H4 (cell line): ENCODE measurements around the gene FAM120C. TPM values are rescaled to one million over a fixed set of nuclear protein-coding genes. Genes with fewer than 3 reads are reported as not detected.

Experiments used
- DNase-seq: peaks from one replicate; pipeline ENCODE4 v3.0.0-alpha.2; 2015; ENCODE audit warnings: low spot score
- total RNA-seq: library from RNA; depleted of rRNA; stranded (reverse); fragments of >200 nt; shearing (Covaris generic); gene quantifications from 2 replicates; pipeline ENCODE4 v1.2.3, GENCODE V29; 2014; rRNA removed

Gene FAM120C, protein sequence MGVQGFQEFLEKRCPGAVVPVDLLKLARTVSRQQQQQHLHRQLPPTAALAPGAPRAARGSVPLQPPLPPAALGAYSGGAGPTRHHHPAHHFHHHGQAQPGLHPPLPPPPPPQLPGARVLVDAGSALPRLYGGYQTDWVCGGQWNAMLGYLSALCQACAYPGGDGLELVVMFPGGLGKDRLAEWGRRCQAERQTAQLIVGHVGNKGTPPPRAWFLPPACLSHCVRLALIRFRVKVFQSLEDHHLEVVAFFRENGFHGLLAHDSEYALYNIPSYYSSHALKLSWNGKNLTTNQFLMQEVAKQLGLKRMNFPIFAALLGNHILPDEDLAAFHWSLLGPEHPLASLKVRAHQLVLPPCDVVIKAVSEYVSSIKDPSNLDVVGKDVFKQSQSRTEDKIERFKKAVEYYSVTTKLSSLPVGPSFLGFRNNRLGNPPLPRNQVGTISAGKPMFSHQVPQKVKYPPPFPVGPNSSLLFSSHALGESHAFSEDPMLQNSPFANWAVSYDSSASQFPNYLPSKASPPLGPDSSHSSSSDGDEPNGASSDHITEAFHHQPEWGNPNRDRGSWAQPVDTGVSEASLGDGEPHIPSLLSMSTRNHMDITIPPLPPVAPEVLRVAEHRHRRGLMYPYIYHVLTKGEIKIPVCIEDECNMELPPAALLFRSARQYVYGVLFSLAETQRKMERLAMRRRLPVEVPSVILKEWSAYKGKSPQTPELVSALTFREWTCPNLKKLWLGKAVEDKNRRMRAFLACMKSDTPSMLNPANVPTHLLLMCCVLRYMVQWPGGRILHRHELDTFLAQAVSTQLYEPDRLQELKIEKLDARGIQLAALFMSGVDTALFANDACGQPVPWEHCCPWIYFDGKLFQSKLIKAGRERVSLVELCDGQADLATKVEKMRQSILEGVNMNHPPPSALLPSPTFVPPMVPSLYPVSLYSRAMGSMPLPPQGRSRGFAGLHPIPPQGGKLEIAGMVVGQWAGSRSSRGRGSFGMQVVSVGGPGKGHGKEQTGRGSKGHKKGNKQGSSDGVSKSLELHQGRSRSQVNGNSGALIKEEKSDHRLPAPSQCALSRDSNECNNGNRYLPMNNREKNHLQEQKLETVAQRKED
- 8.2 and 8.4 TPM in 2 replicates for total RNA-seq

DNA sequence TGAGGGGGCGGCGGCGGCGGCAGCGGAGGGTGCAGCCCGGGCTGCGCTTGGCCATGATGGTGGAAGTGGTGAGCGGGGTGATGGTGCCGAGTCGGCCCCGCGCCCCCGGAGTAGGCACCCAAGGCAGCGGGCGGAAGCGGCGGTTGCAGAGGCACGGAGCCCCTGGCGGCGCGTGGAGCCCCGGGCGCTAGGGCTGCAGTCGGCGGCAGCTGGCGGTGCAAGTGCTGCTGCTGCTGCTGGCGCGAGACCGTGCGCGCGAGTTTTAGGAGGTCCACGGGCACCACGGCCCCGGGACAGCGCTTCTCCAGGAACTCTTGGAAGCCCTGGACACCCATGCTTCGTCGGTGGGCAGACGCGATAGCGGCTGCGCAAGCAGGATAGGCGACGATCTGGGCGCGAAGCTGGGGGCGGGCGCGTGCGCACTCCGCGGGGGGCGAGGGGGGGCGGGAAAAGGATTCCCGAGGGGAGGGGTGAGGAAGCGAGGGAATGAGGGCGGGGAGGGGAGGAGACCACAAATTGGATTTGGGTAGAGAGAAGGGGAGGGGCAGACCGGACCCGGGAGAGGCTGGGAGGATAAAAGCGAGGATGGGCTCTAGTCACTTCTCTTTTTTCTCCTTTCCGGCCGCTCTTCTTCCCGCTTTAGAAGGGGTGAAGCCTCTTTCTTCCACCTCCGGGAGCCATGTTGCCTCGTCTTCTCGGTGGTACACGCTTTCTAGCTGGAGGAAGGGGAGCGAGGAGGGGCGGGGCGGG is at the start of gene FAM120C:
Gene FAM120C (minus strand): TSS at position 391 of the 750 bp plus-strand sequence. CDS start 56 bp downstream, at position 335.
- DNase-seq = peak; percentile 64

DNA sequence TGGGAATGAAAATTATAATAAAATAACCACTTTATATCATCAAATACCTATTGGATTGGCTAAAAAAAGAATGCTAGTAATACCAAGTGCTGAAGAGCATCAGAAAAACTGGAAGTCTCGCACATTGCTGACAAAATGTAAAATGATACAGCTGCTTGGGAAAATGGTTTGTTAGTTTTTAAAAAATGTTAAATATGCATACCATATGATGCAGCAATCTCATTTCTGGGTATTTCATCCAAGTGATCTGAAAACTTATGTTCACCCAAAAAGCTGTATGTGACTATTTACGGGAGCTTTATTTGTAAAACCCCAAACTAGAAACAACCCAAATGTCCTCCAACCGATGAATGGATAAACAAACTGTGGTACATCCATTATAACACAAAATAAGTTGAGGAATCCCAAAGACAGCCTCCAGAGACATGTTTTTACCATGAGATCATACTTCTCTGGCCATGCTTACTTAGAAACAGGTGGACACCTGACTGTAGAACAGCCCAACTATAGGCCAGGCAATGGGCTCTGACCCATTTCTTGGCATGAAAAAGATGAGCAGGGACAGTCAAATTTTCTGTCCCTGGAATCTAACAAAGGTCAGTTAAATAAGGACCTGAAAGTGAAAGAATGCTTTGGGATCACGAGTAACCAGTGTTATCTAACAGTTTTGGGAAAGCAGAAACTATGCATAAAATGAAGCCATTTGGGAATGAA is 47.5 kb upstream of the FAM120C start:
- no peak for DNase-seq

DNA sequence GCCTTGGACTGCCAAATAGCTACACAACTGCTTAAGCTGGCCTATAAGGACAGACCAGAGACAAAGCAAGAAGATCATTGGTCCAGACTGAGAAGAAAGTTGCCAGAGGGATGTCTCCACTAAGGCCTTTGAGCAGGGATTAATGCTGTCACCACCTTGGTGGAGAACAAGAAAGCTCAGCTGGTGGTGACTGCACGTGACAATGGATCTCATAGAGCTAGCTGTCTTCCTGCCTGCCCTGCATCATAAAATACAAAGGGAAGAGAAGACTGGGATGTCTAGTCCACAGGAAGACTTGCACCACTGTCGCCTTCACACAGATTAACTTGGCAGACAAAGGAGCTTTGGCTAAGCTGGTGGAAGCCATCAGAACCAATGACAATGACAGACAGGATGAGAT is 40.5 kb upstream of the FAM120C start:
- no peak for DNase-seq

DNA sequence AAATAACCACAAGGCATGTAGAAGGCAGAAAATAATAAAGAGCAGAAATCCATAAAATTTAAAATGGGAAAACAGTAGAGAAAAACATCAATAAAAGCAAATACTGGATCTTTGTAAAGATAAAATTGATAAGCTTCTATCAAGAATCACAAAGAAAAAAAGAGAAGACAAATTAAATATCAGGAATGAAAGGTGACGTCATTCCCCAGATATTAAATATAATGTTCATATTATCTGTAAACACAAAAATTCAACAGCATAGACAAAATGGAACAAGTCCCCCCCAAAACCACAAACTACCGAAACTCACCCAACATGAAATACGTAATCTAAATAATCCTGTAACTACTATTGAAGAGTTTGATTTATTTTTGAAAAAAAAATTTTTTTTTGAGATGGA is 30.5 kb upstream of the FAM120C start:
- no peak for DNase-seq

DNA sequence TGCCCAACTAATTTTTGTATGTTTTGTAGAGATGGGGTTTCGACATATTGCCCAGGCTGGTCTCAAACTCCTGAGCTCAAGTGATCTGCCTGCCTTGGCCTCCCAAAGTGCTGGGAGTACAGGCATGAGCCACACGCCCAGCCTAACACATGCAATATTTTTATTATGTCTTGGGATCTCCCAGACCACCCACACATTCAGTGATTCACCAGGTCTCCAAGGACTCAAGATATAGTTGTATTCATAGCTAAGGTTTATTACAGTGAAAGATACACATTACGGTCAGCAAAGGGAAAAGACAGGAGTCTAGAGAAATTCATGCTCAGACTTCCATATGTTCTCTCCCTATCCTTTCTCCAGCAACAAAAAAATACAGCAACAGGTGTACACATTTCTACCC is 25.5 kb upstream of the FAM120C start:
- DNase-seq = no peak

DNA sequence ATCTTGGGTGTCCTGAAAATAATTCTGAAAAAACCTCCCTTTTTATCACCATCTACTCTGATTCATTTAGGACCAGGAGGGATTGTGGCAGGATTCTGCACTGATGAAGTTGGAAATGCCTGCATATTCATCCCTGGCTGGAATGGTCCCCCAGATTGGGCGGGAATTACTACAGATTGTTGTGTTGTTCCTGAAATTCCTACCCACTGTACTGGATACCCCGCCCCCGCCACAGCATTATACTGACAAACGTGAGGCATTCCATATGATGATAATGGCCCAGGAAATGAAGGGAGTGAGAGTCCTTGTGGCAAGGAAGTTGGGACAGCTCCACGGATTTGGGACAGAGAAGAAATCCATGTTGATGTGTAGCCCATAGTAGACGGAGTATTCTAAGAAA is 15.2 kb upstream of the FAM120C start:
- no peak for DNase-seq

DNA sequence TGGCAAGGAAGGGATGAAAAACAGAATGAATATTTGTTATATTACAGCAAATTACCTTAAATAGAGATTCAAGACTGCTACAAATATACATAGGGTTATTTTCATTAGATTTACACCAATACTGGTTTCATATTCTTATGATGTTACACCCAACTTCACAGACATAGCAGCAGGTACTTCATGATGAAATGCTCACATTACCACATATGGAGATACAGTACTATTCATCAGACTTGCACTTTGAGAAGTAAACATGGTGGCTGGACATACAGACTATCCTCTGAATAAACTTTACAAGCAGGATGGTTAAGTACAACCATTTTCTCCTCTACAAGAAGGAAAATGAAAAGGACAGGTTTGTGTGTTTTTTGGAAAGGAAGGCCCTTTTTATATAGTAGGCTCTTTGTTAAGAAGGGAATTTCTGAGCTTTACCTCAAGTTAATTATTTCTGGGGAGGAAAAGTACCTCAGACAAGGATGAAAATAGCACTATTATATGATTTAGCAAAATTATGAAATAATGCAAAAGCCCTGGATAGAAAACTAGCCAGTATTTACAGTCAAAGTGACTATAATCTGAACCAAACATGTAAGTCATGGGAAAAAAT is 12.0 kb upstream of the FAM120C start:
- DNase-seq = no peak

DNA sequence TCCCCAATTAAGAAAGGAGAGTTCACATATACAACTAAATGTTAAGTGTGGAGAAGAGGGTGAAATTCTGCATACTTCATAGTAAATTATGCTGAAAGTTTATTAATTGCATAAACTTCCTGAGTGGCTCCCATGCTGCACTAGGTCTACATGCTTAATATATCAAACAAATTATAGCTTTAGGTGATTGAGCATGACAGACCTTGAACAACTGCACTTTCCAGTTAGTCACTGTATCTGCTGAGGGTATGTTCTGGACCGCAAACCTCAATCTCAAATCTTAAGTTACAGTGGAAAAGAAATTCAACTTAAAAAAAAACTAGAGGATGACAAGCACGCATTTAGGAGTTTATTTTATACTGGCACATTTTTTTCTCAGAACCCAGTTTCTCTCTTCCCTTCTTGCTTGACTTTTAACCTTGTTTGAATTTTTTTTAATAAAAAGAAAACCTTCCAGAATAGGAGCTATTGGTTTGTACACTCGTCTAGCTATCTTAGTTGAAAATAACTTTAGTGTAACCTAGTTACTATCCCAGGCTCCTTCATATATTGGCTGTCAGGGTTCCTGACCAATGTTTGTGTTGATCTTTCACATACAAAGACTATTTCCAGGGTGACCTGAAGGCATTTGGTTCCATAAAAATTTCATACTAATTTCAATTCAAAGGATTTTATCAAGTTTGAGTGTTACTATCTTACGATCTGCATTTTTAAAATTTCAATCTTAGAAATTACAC is 10.2 kb upstream of the FAM120C start:
- no peak for DNase-seq

DNA sequence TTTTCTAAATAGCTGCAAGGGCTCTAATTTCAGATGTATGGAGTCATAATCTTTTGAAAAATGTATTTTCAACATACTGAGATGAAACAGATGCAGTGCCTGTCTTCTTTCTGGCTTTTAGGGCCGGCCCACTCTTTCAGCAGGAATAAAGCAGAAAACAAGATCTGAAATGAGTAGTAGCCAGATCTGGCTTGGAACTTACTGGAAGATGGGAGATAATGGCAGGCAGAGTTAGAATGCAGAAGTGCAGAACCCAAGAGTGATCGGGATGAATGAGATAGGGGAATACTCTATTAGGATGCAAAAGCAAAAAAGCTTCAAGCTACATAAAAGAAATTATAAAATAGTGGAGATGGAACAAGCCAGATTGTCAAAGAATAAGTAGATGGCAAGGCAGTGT is 1.4 kb upstream of the FAM120C start:
- no peak for DNase-seq

DNA sequence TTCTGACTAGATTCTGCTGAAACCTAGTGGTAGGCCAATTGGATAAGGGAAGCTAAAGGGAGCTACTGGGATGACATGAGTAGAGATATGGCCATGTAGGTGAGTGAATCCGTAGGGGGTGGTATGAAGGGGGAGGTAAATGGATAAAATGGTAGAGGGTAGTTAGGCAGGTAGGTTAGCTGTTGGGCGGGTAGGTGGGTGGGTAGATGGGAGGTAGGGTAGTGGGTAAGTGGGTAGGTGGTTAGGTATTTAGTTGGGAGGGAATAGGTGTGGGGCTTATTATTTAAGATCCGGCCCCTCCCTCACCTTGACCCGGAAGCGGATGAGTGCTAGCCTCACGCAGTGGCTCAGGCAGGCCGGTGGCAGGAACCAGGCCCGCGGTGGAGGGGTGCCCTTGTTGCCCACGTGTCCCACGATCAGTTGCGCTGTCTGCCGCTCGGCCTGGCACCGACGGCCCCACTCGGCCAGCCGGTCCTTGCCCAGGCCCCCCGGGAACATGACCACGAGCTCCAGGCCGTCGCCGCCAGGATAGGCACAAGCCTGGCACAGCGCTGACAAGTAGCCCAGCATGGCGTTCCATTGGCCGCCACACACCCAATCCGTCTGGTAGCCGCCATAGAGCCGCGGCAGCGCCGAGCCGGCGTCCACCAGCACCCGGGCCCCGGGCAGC is 725 bp downstream of the FAM120C start:
- peak; percentile 27 for DNase-seq

DNA sequence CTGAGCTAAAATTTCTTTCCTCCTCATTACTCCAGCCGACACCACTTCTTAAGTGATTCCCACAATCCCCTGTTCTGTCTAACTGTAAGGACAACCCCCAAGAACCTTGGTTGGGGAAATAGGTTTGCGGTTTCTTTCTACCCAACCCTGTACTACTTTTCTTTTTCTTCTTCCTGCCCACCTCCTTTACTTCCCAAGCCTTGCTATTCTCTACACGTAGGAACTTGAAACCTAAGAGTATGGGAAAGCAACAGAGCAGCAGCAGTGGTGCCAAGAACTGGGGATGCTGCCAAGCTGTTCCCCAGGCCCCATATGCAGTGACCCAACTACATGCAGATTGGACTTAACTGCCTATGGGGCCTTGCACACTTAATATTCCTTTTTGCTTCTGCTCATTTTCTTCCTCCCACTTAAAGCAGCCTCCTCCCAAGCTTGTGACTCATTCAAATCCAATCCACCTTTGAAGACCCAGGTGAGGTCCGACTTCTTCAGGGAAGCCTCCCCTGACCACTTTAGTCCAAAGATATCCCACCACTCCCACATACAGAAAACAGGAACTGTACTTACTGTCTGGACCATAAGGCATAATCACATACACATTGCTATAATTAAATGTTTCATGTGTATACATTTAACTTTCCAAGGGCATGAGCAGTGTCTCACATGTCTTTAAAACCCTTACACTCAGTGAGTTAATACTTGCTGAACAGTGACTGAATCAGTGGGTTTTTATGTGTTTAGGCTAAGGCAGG is 1.7 kb downstream of the FAM120C start:
- DNase-seq = peak; percentile 61

DNA sequence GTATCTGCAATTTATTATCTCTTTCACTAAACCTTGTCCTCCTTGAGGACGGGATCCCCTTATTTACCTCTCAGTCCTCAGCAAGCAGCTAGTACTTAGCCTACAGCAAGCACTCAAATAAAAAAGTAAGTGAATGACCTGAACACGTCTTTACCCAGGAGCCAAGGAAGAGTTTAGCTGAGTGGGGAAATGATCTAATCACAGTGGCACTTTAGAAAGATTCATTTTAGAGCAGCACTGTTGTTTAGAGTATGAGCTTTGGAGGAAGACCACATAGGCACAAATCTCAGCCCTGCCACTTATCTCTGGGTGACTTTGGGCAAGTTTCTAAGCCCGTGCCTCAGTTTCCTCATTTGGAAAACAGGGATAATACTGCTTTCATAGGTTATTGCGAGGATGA is 2.7 kb downstream of the FAM120C start:
- DNase-seq = peak; percentile 3

DNA sequence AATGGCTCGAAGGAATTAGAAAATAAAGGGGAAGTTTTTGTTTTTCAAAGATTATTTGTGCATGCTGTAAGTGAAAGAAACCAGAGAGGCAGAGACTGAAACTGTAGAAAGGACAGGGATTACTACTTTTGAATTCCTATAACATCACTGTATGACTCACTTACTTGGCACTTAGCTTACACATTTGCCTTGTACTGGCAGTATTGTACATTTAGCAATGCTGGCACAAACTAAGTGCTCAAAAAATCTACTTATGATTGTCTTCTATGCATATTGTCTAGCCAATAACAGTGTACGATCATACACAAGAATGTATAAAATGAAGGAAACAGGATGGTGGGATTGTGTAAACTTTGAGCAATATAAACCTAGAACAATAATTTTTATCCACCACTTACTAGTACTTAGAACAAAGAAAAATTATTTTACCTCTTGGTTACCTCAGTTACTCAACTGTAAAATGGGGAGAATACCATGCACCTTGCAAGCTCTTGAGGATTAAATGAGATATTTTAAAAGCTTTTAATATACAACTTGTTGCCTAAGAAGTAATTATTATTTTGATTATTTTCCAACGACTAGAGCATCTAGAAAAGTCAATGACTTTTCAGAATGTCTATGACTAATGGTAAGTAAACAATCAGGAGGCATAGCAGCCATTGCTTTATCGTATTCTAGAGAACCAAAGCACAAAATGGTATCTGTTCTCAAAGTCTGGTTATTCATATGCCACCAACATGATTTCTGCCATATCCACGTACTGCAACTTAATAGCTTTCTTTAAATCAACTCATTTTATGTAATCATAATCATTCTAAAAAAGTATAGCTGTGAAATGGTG is 4.7 kb downstream of the FAM120C start:
- DNase-seq = peak; percentile 60

DNA sequence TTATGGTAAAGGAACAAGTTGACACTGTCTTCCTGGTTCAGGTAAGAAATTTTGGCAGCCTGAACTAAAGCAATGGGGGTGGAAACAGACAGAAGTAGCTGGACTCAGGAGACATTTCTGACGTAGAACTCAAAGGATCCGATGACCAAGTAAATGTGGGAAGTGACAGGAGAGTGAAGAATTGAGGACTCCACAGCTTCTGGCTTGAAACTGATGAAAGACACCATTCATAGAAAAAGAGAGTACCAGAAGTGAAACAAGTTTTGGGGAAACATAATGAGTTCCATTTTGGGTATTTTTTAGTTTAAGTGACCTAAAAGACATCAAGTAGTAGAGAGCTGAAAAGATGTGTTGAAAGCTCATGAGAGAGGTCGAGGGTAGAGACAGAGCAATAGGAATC is 5.7 kb downstream of the FAM120C start:
- DNase-seq = no peak

DNA sequence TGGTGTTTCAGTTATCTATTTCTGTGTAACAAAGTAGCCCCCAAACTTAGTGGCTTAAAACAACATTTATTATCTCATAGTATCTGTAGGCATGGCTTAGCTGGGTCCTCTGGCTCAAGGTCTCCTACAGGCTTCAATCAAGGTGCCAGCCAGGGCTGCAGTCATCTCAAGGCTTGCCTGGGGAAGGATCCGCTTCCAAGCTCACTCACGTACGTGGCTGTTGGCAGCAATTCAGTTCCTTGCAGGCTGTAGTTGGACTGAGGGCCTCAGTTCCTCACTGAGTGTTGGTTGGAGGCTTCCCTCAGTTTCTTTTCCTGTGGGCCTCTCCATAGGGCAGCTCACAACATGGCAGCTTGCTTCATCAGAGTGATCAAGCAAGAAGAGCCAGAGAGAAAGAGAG is 9.3 kb downstream of the FAM120C start:
- no peak for DNase-seq

DNA sequence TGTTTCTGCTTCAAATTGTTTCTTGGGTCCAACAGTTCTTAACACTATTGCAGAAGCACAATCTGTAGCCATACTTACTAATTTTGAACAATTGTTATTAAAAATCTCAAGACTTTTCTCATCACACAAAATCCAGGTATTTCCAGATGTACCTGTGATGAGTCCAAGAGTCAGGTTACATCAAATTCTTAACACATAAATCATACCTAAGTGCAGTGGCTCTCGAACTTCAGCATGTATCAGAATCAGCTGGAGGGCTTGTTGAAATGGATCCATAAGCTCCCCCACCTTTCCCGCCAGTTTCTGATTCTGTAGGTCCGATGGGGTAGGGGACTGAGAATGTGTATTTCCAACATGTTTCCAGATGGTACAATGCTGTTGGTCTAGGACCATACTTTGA is 10.6 kb downstream of the FAM120C start:
- DNase-seq = no peak

DNA sequence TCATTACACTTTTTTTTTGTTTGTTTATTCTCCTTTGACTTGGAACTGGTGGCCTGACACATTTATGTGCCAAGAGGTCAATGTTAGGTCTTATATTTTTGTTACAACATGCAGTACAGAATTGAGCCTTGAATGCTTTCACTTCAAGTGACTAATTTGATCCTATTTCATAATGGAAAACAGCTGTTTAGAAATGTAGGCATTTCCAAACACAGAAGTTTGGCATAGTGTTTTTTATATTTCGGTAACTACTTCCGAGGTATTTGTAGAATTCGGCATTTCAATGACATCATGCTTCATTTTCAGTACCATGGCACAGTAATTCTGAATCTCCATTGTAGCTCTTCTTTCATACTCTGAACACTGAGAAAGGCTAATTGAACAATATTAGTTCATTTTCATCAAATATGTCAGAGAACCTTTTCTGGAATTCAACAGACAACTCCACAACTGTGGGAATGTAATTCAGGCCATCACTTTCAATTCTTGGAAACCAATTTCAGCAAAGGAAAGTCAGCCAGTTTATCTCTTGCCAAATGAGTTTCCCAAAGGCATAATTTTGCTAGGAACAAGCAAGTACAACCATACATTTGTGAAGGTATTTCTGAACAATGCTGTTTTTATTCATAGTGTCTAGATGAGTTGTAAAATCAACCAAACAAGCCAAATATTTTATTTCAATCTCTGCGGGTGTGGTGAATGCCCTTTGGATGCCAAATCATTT is 11.4 kb downstream of the FAM120C start:
- no peak for DNase-seq
